Parathyroid adenoma (tissue), 2 donors: ENCODE data around the gene AGXT2.

ENCODE experiments used
- H2AFZ ChIP-seq: fragments of 300-600 bp; sonication (generic); one replicate; pipeline ENCODE4 v1.7.0; 2017; ENCODE audit warnings: antibody characterized with exemption, mild to moderate bottlenecking
- H3K27ac ChIP-seq: fragments of 300-600 bp; sonication (generic); one replicate; pipeline ENCODE4 v1.7.0; 2017
- H3K27me3 ChIP-seq: fragments of 300-600 bp; sonication (generic); one replicate; pipeline ENCODE4 v1.7.0; 2017; ENCODE audit warnings: low read length; ENCODE audit not compliant: control insufficient read depth, insufficient read depth
- H3K36me3 ChIP-seq: fragments of 300-600 bp; sonication (generic); one replicate; pipeline ENCODE4 v1.7.0; 2017; ENCODE audit warnings: low read length; ENCODE audit not compliant: control insufficient read depth, insufficient read depth
- H3K4me1 ChIP-seq: fragments of 300-600 bp; sonication (generic); one replicate; pipeline ENCODE4 v1.7.0; 2017; ENCODE audit warnings: control low read depth
- H3K4me2 ChIP-seq: fragments of 300-600 bp; sonication (generic); one replicate; pipeline ENCODE4 v1.7.0; 2017; ENCODE audit warnings: low read length
- H3K4me3 ChIP-seq: fragments of 300-600 bp; sonication (generic); one replicate; pipeline ENCODE4 v1.7.0; 2017; ENCODE audit warnings: low read depth, low read length
- H3K79me2 ChIP-seq: fragments of 300-600 bp; sonication (generic); one replicate; pipeline ENCODE4 v1.7.0; 2017; ENCODE audit warnings: control low read depth
- H3K9ac ChIP-seq: fragments of 300-600 bp; sonication (generic); one replicate; pipeline ENCODE4 v1.7.0; 2017; ENCODE audit warnings: mild to moderate bottlenecking
- H3K9me3 ChIP-seq: fragments of 300-600 bp; sonication (generic); one replicate; pipeline ENCODE4 v1.7.0; 2017; ENCODE audit warnings: low read length; ENCODE audit not compliant: control insufficient read depth
- TF ChIP-seq, protein P1 (sequence below): fragments of 300-600 bp; sonication (generic); IDR thresholded peaks from one replicate; pipeline ENCODE4 v1.7.0; 2017; ENCODE audit warnings: antibody characterized with exemption, mild to moderate bottlenecking
- donor health status: primary hyperparathyroidism.

The AGXT2 gene

DNA sequence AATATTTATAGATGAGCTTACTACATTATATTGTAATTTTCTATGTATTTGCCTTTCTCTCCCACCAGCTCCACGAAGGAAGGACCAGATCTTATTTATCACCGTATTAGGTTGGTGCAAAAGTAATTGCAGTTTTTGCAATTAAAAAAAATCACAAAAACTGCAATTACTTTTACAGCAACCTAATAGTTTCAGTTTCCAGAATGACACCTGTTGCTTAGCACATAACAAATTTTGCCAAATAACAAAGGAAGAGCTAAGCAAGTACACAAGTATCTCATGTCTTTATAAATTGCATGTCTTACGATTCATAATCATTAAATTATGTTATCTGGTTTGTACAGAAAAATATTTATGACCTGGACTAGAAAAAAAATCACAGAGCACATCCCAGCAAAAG, 45.9 kb downstream of the AGXT2 start:
- H3K4me3 ChIP-seq, result no peak overlapping the region
- H2AFZ ChIP-seq, result no peak overlapping the region
- H3K27ac ChIP-seq, result no peak overlapping the region
- H3K9ac ChIP-seq, result no peak overlapping the region
- no peaks in the 10 kb centered on the region for H3K9me3 ChIP-seq
- H3K4me1 ChIP-seq, result no peaks in the 10 kb centered on the region
- H3K36me3 ChIP-seq, result no peaks in the 10 kb centered on the region
- TF ChIP-seq, protein P1, sequence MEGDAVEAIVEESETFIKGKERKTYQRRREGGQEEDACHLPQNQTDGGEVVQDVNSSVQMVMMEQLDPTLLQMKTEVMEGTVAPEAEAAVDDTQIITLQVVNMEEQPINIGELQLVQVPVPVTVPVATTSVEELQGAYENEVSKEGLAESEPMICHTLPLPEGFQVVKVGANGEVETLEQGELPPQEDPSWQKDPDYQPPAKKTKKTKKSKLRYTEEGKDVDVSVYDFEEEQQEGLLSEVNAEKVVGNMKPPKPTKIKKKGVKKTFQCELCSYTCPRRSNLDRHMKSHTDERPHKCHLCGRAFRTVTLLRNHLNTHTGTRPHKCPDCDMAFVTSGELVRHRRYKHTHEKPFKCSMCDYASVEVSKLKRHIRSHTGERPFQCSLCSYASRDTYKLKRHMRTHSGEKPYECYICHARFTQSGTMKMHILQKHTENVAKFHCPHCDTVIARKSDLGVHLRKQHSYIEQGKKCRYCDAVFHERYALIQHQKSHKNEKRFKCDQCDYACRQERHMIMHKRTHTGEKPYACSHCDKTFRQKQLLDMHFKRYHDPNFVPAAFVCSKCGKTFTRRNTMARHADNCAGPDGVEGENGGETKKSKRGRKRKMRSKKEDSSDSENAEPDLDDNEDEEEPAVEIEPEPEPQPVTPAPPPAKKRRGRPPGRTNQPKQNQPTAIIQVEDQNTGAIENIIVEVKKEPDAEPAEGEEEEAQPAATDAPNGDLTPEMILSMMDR, result no peak
- no peaks in the 10 kb centered on the region for H3K79me2 ChIP-seq
- no peaks in the 10 kb centered on the region for H3K27me3 ChIP-seq
- H3K4me2 ChIP-seq, result no peak overlapping the region

DNA sequence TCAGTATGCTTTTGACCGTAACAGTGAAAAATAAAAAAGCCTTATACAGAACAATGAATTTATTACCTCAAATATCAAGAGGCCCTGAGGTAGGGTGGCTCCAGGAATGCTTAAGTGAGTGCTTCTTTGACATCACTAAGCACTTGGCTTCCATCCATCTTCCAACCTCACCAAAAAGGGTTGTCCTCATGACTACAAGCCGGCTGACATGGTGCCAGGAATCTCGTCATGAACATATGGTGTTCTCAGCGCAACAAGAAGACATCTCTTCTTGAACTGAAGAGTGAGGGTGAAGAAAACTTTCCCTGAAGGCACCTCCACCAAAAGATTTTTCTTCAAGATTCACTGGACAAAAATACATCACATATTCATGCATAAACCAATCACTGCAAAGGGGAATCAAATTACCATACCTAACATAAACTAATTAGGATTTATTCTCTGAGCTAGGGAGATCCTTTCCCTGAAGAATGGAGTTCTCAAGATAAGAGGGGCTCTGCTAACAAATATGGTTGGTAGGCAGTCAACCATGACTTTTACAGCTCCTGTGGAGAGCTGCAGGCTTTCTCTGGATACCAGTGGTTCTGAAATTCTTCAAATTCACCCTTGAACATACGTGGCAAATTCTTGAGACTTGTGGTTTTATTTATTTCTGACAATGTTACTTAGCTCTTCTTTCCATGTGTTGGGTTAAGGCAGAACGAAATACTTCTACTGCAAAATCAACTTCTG, 49.5 kb downstream of the AGXT2 start:
- H3K4me2 ChIP-seq, result no peak overlapping the region
- no peaks in the 10 kb centered on the region for H3K27me3 ChIP-seq
- no peaks in the 10 kb centered on the region for H3K79me2 ChIP-seq
- H3K4me3 ChIP-seq, result no peak overlapping the region
- no peaks in the 10 kb centered on the region for H3K36me3 ChIP-seq
- peaks cover 10% of the 10 kb centered on the region for H3K4me1 ChIP-seq
- TF ChIP-seq, protein P1, result no peak
- no peak overlapping the region for H3K9ac ChIP-seq
- H2AFZ ChIP-seq, result no peak overlapping the region
- H3K9me3 ChIP-seq, result no peaks in the 10 kb centered on the region
- H3K27ac ChIP-seq, result no peak overlapping the region

DNA sequence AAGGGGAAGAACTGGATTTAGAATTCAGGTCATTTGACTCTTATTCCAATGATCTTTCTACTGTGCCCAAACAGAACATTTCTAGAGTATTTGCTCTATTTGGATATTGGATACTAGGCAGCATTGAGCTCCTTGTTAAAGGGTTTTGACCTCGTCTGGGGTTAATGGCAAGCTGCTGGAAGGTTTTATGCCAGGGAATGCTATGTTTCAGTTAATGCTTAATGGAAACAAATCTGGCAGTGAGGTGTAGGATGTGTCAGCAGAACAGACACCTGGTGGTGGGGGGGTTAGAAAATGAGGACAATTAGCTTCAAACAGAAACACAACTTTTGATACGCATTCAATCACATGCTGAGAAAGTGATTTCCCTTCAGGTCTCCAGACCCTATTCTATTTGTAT, 51.5 kb downstream of the AGXT2 start:
- Histone ChIP-seq H3K27me3 (no peaks in the 10 kb centered on the region), H3K79me2 (no peaks in the 10 kb centered on the region), H2AFZ (peak overlapping the region; percentile 39), H3K4me1 (peaks cover 10% of the 10 kb centered on the region), H3K27ac (no peak overlapping the region), H3K9me3 (no peaks in the 10 kb centered on the region), H3K4me3 (peak overlapping the region; percentile 9), H3K36me3 (no peaks in the 10 kb centered on the region), H3K4me2 (peak overlapping the region; percentile 52), H3K9ac (no peak overlapping the region)
- TF ChIP-seq, protein P1, result no peak

DNA sequence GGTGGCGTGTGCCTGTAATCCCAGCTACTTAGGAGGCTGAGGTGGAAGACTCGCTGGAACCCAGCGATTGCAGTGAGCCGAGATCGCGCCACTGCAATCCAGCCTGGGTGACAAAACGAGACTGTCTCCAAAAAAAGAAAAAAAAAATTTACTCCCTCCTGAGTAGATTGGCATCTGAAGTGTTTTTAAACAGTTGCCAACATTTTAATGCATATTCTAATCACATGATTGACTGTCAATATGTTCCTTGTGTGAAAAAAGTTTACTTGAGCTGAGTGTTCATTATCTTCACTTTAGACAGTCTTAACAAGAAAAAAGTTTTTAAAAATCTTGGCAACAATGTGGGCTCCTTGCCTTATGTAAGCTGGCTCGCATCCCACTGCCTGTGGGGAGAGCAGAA, 53.8 kb downstream of the AGXT2 start:
- peaks cover 10% of the 10 kb centered on the region for H3K4me1 ChIP-seq
- no peak overlapping the region for H3K4me3 ChIP-seq
- TF ChIP-seq, protein P1, result no peak
- H3K27me3 ChIP-seq, result no peaks in the 10 kb centered on the region
- no peaks in the 10 kb centered on the region for H3K79me2 ChIP-seq
- H2AFZ ChIP-seq, result no peak overlapping the region
- no peak overlapping the region for H3K9ac ChIP-seq
- no peaks in the 10 kb centered on the region for H3K36me3 ChIP-seq
- no peak overlapping the region for H3K4me2 ChIP-seq
- no peak overlapping the region for H3K27ac ChIP-seq
- H3K9me3 ChIP-seq, result no peaks in the 10 kb centered on the region
